DMS53 (cell line): Measurements from ENCODE around the gene TMEM135.
"Not testable (repeated sequence)": the region's sequence is repeated elsewhere in the genome, so short reads cannot be mapped to it uniquely, and the experiment has no call there.

ENCODE experiments used
- DNase-seq: peaks from one replicate; lab custom pipeline; 2025; lab: John Stamatoyannopoulos, UW

Gene TMEM135

GRCh38 chr11:87037450-87038234 is at the start of gene TMEM135:
TSS of gene TMEM135 (plus strand) at chr11:87037934. CDS start at chr11:87038046, 112 bp downstream.
- DNase-seq = peak; percentile 99

GRCh38 chr11:86988351-86988881 is 49.3 kb upstream of the TMEM135 start:
- peak; percentile 59 for DNase-seq

GRCh38 chr11:86990031-86990430 is 47.7 kb upstream of the TMEM135 start:
- no peak for DNase-seq

- DNase-seq = no peak
Measured at GRCh38 chr11:86990515-86990914, 47.2 kb upstream of the TMEM135 start.

- DNase-seq = no peak
Measured at GRCh38 chr11:86991341-86991740, 46.4 kb upstream of the TMEM135 start.

GRCh38 chr11:86992340-86992739 is 45.4 kb upstream of the TMEM135 start:
- not testable (repeated sequence) for DNase-seq

GRCh38 chr11:86993031-86993430 is 44.7 kb upstream of the TMEM135 start:
- no peak for DNase-seq

- no peak for DNase-seq
Measured at GRCh38 chr11:86996953-86997570, 40.7 kb upstream of the TMEM135 start.

- no peak for DNase-seq
Measured at GRCh38 chr11:86999388-86999787, 38.3 kb upstream of the TMEM135 start.

- DNase-seq = peak; percentile 76
Measured at GRCh38 chr11:86999859-87000753, 37.6 kb upstream of the TMEM135 start.

GRCh38 chr11:87002918-87003317 is 34.8 kb upstream of the TMEM135 start:
- no peak for DNase-seq

GRCh38 chr11:87004281-87004680 is 33.5 kb upstream of the TMEM135 start:
- DNase-seq = peak; percentile 43

GRCh38 chr11:87005569-87005921 is 32.2 kb upstream of the TMEM135 start:
- no peak for DNase-seq

- peak; percentile 31 for DNase-seq
Measured at GRCh38 chr11:87006035-87006434, 31.7 kb upstream of the TMEM135 start.

- DNase-seq = no peak
Measured at GRCh38 chr11:87007963-87008362, 29.8 kb upstream of the TMEM135 start.

- DNase-seq = peak; percentile 19
Measured at GRCh38 chr11:87012089-87012488, 25.6 kb upstream of the TMEM135 start.

- DNase-seq = no peak
Measured at GRCh38 chr11:87012673-87013072, 25.1 kb upstream of the TMEM135 start.

- no peak for DNase-seq
Measured at GRCh38 chr11:87013912-87014825, 23.6 kb upstream of the TMEM135 start.

GRCh38 chr11:87015645-87016044 is 22.1 kb upstream of the TMEM135 start:
- DNase-seq = no peak

- DNase-seq = no peak
Measured at GRCh38 chr11:87019613-87020271, 18.0 kb upstream of the TMEM135 start.

- DNase-seq = no peak
Measured at GRCh38 chr11:87020336-87020735, 17.4 kb upstream of the TMEM135 start.
